ENCODE results near the gene PRDX5. TPM values are rescaled to one million over a fixed set of nuclear protein-coding genes. Genes with fewer than 3 reads are reported as not detected.

PRDX5 gene
- total and polyA plus RNA-seq, 9 of the 15 experiments (the other 6 are each of a cell fraction or from before 2014, with no cell fraction given) = 40.8 to 327 (median 204) TPM

GRCh38 chr11:64285885-64286800, 31.8 kb upstream of the PRDX5 start (continued):
- 0 out of 2 replicates have a peak, but pooled peaks have one; percentile 36 for TF ChIP-seq ZNF740 (CRISPR knock-in tag; IDR thresholded peaks at IDR 0.05)
- TF ChIP-seq ZNF740 (tag; IDR thresholded peaks at IDR 0.05) = no peak
- TF ChIP-seq ZNF282 (CRISPR knock-in tag; IDR thresholded peaks at IDR 0.05) = 0 out of 2 replicates have a peak, but pooled peaks have one; percentile 1

GRCh38 chr11:64286801-64287159, 31.1 kb upstream of the PRDX5 start:
- H3K79me2 ChIP-seq (ENCODE audit: control insufficient read depth, insufficient read depth, low read length) = peaks cover 12% of the 10 kb centered on the region; the same call in 1 of the 3 replicates
- peaks cover 4% of the 10 kb centered on the region; the same call in 1 of the 3 replicates for H3K36me3 ChIP-seq (ENCODE audit: control insufficient read depth, insufficient read depth, low read length)
- H4K20me1 ChIP-seq (replicated peaks; ENCODE audit: control insufficient read depth, insufficient read depth, low read length) = no peaks in the 10 kb centered on the region
- CTCF ChIA-PET (ENCODE audit: low intra/inter-chr PET ratio) = no interaction called here
- POLR2A ChIA-PET = interaction anchor here (0.6 to 0.9 kb wide), 2 partner anchors 17 to 36 kb away, joined by 3 to 8 read pairs; no protein-coding TSS in a partner anchor
- FAIRE-seq (no peak), DNase-seq (ENCODE audit: extremely low read depth in 1 of 4, low spot score in 3 of 4) (no peak), ATAC-seq (no peak)
- no peak overlapping the region for H2AFZ ChIP-seq (ENCODE audit: low read depth, low read length)
- in situ Hi-C loops (cut with MboI) = no loop called here
- peak overlapping the region in 1 of 2 experiments; percentile 93; a peak in 2 of 4 replicates for H3K9ac ChIP-seq (ENCODE audit: insufficient read depth in 1 of 2, low read depth in 2 of 2, low read length in 2 of 2)
- peaks cover 7 to 54% of the 10 kb centered on the region in 2 experiments; a peak in 4 of 5 replicates for H3K4me1 ChIP-seq (replicated peaks in 1 of 2; ENCODE audit: control insufficient read depth in 2 of 2, insufficient read depth in 2 of 2, low read length in 2 of 2)
- H3K27ac ChIP-seq (ENCODE audit: extremely low read depth, low read depth, low read length) = no peak overlapping the region
- H3K27me3 ChIP-seq (ENCODE audit: control insufficient read depth in 2 of 2, insufficient read depth in 2 of 2, low read length in 2 of 2) = peaks cover 0 to 7% of the 10 kb centered on the region in 2 experiments; a peak in 1 of 5 replicates
- no peaks in the 10 kb centered on the region for H3K9me3 ChIP-seq (replicated peaks; ENCODE audit: control insufficient read depth, insufficient read depth, low read depth, low read length)
- H3K9me1 ChIP-seq (ENCODE audit: control insufficient read depth, insufficient read depth, low read length) = no peaks in the 10 kb centered on the region
- H3K4me2 ChIP-seq (ENCODE audit: insufficient read depth, low read length) = no peak overlapping the region
- no peak overlapping the region for H3K4me3 ChIP-seq
- intact Hi-C loops (cut with micrococcal nuclease) = no loop called here
- BruUV-seq (replicated peaks) = no TSS peak
- 73% methylated on average over 7 of the region's 9 CpGs for WGBS (ENCODE audit: insufficient coverage, low coverage, missing lambda C conversion rate)
- TF ChIP-seq ZHX1 (conservative IDR thresholded peaks at IDR 0.05; ENCODE audit: low read length) (no peak), ZNF134 (CRISPR knock-in tag; conservative IDR thresholded peaks at IDR 0.05) (no peak), BRF1 (IDR thresholded peaks at IDR 0.05; ENCODE audit: borderline replicate concordance, extremely low read depth, insufficient read length) (no peak), PML (IDR thresholded peaks at IDR 0.05; ENCODE audit: low read length) (no peak), DLX4 (CRISPR knock-in tag; IDR thresholded peaks at IDR 0.05) (no peak), E2F3 (CRISPR knock-in tag; IDR thresholded peaks at IDR 0.05) (no peak), PURB (CRISPR knock-in tag; IDR thresholded peaks at IDR 0.05; ENCODE audit: low read depth) (no peak), ZNF644 (tag; IDR thresholded peaks at IDR 0.05; ENCODE audit: low read depth) (no peak), ZNF668 (CRISPR knock-in tag; IDR thresholded peaks at IDR 0.05) (no peak), ZNF511 (CRISPR knock-in tag; IDR thresholded peaks at IDR 0.05) (no peak), ZNF551 (CRISPR knock-in tag; IDR thresholded peaks at IDR 0.05) (no peak), FOSL1 (tag; conservative IDR thresholded peaks at IDR 0.05) (no peak), CC2D1A (IDR thresholded peaks at IDR 0.05) (no peak)
